ELF-1 (cell line): Measurements from ENCODE around the gene MCAT.
A peak's percentile ranks its signal among the peaks of the same experiment; 100 is the strongest.

Experiments used
- DNase-seq: peaks from one replicate; pipeline ENCODE4 v3.0.0-alpha.2; 2016; ENCODE audit warnings: low read depth, low spot score

The MCAT gene

GRCh38 chr22:43090130-43090789 lies 52.9 kb downstream of the MCAT start:
- peak; percentile 56 for DNase-seq

- DNase-seq, result peak; percentile 93
These were observed 54.0 kb downstream of the MCAT start, which contains the start of gene TTLL1 for GRCh38 chr22:43088984-43089717. TSS of gene TTLL1 (minus strand) at chr22:43089391. CDS start at chr22:43075586, 13,805 bp downstream.

- DNase-seq, result no peak
These were observed 54.6 kb downstream of the MCAT start for GRCh38 chr22:43088627-43088983.

GRCh38 chr22:43085658-43086606 lies 57.3 kb downstream of the MCAT start:
- DNase-seq, result no peak
